ENCODE data around the gene NATD1.
"Not testable (repeated sequence)": the region's sequence is repeated elsewhere in the genome, so short reads cannot be mapped to it uniquely, and the experiment has no call there.

NATD1 gene

GRCh38 chr17:21243516-21244303 is 9.5 kb downstream of the NATD1 start:
- no peak for DNase-seq

GRCh38 chr17:21242780-21243515 is 10.3 kb downstream of the NATD1 start:
- no peak for DNase-seq

- DNase-seq, result no peak
Measured at GRCh38 chr17:21242026-21242697, 11.0 kb downstream of the NATD1 start.

- no peak for DNase-seq
Measured at GRCh38 chr17:21241564-21241963, 11.6 kb downstream of the NATD1 start.

GRCh38 chr17:21240369-21241055 is 12.7 kb downstream of the NATD1 start:
- no peak for DNase-seq

GRCh38 chr17:21239680-21240368 is 13.4 kb downstream of the NATD1 start:
- peak; percentile 7 for DNase-seq

GRCh38 chr17:21235921-21236320 is 17.3 kb downstream of the NATD1 start:
- no peak for DNase-seq

GRCh38 chr17:21233581-21234347 is 19.4 kb downstream of the NATD1 start:
- DNase-seq, result no peak

GRCh38 chr17:21232033-21232749 is 21.0 kb downstream of the NATD1 start:
- no peak for DNase-seq

GRCh38 chr17:21231533-21231932 is 21.7 kb downstream of the NATD1 start:
- no peak for DNase-seq

GRCh38 chr17:21228845-21229244 is 24.4 kb downstream of the NATD1 start:
- no peak for DNase-seq

- no peak for DNase-seq
Measured at GRCh38 chr17:21228111-21228510, 25.1 kb downstream of the NATD1 start.

- DNase-seq, result not testable (repeated sequence)
Measured at GRCh38 chr17:21227277-21227676, 25.9 kb downstream of the NATD1 start.

GRCh38 chr17:21223086-21223485 is 30.1 kb downstream of the NATD1 start:
- no peak for DNase-seq

GRCh38 chr17:21218831-21219380 is 34.3 kb downstream of the NATD1 start:
- DNase-seq, result no peak

GRCh38 chr17:21218101-21218500 is 35.1 kb downstream of the NATD1 start:
- DNase-seq, result no peak

GRCh38 chr17:21217346-21217745 is 35.9 kb downstream of the NATD1 start:
- DNase-seq, result no peak

- no peak for DNase-seq
Measured at GRCh38 chr17:21215935-21216334, 37.3 kb downstream of the NATD1 start.

GRCh38 chr17:21214777-21215541 is 38.3 kb downstream of the NATD1 start:
- no peak for DNase-seq
